ENCODE measurements around the gene ATXN1.

DNA sequence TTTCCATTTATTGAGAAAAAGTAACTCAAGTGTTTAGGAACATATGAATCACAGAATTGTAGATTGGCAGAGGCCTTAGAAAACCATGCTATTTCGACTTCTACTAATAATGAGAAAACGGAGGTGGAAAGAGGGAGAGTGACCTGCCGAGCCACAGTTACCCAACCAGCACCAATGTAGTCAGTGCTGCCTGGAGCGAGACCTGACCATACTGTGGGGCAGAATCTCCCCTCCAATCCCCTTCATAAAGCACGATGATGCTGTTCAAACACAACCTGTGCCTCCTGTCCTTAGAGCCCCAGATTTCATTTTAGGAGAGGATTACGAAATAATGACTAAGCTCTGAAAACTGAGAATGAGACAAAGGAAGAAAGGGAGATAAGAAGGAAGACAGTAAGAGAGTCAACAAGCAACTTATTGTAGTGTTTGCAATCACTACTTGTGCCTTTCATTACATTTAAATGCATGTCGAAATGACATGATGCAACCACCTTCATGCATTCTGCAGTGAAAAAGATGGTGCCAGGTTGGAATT, 70.6 kb downstream of the ATXN1 start:
- no peak for TF ChIP-seq CTCF (IDR thresholded peaks at IDR 0.05)
- no peak for TF ChIP-seq ZNF232 (CRISPR knock-in tag; IDR thresholded peaks at IDR 0.05)
- no peak for TF ChIP-seq EMX1 (CRISPR knock-in tag; IDR thresholded peaks at IDR 0.05)
- TF ChIP-seq, protein P1, sequence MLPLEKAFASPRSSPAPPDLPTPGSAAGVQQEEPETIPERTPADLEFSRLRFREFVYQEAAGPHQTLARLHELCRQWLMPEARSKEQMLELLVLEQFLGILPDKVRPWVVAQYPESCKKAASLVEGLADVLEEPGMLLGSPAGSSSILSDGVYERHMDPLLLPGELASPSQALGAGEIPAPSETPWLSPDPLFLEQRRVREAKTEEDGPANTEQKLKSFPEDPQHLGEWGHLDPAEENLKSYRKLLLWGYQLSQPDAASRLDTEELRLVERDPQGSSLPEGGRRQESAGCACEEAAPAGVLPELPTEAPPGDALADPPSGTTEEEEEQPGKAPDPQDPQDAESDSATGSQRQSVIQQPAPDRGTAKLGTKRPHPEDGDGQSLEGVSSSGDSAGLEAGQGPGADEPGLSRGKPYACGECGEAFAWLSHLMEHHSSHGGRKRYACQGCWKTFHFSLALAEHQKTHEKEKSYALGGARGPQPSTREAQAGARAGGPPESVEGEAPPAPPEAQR (CRISPR knock-in tag; IDR thresholded peaks at IDR 0.05), result no peak
- no peak for TF ChIP-seq FOXP1 (CRISPR knock-in tag; IDR thresholded peaks at IDR 0.05; ENCODE audit: borderline replicate concordance)

All from WTC11 (cell line).